ENCODE results near the gene ASTL. TPM values are rescaled to one million over a fixed set of nuclear protein-coding genes. Genes with fewer than 3 reads are reported as not detected.

The ASTL gene
- total RNA-seq, 2 donors from 2014 or later: not detected

DNA sequence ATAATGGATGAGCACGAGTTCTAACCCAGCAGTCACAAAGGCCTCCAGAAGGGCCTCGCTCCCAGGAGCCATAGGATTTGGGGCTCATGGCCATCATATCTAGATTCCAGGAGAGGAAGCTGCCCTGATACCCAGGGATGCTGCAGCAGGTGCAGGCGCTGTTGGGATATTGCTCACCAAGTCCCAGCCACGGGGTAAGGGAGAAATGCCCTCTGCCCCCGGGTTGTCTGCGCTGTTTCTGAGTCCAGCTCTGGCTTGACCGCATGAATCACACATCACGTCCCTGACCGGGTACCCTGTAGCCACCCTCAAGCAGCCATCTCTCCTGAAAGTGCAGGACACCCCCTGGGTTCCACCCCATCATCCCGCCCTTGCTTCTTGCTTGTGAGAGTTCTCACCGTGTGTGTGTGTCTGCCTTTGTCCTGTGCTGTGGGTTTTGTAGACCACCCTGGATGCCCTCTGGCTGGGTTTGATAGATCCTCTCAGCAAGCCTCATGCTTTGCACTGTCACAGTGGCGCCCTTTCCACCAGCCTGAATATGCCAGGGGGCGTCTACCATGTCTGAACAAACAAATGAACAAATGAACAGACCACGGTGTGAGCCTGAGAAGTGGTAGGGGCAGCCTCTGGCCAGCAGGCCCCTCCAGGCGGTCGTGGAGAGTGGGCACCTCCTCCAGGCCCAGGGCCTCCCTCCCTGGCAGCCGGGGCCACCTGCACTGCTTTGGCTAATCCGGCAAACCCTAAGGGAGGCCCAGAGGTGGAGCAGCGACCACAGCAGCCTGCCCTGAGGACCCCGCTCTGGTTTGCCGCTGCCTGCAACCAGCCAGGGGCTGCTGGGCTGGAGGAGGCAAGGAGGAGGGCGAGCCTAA, 54.1 kb downstream of the ASTL start:
- TF ChIP-seq CTCF (IDR thresholded peaks at IDR 0.05) (no peak), POLR2A (IDR thresholded peaks at IDR 0.05) (no peak)
- DNase-seq: no peak

DNA sequence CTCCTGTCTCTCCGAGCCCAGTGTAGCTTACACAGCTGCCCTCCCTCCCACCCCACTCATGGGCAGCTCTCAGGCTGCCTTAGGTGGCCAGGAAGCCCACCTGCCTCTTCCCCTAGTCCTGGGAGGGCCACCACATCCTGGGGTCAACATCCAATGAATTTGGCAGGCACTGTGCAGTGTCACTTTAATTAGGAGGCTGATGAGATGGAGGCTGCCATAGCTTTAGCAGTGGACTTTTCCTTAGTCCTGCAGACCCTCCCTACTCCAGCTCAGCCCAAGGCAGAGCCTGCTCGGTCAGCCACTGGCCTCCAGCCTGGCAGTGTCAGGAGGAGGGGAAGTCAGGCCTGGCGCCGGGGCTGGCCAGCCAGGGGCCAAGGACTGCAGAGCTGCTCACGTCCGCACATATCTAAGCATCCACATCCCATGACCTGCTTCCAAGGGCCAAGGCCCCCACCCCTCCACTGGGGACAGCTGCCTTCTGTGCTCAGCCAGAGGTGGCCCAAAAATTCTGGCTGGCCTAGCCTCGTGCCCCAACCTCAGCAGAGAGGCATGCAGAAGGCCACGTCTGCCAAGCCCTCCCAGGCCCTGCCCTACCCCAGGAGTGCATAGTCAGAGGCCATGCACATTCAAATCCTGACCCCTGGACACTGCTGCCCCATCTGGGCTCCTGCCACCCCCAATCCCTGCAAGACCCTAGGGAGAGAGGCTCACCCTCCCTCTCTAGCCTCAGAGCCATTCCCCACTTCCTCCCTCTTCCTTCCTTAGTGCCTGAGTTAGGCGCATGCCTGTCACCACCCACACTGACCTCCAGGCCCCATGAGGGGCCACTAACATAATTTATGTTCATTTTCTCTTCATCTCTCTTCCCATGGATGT, 55.0 kb downstream of the ASTL start:
- Histone ChIP-seq H3K4me3 (no peak overlapping the region), H3K27me3 (no peaks in the 10 kb centered on the region), H3K4me1 (no peaks in the 10 kb centered on the region), H3K9me3 (no peaks in the 10 kb centered on the region), H3K36me3 (replicated peaks in 1 of 2; ENCODE audit: insufficient read depth in 1 of 2, low read depth in 2 of 2) (no peaks in the 10 kb centered on the region), H3K27ac (no peak overlapping the region)
- DNase-seq (no peak), ATAC-seq (no peak)
- WGBS, 2 donors: 76 to 92% methylated on average over 1 to 9 of the region's 9 CpGs
- no peak for TF ChIP-seq CTCF (IDR thresholded peaks at IDR 0.05)
- no peak for TF ChIP-seq POLR2A (IDR thresholded peaks at IDR 0.05)
- intact Hi-C loops (cut with DNase I): no loop called here

More for the DNA sequence above, 54.1 kb downstream of the ASTL start:
- ATAC-seq: no peak
- peaks cover under 1% of the 10 kb centered on the region for H3K4me1 ChIP-seq
- H3K4me3 ChIP-seq: no peak overlapping the region
- no peak overlapping the region for H3K27ac ChIP-seq
- no peaks in the 10 kb centered on the region for H3K9me3 ChIP-seq
- no peaks in the 10 kb centered on the region for H3K36me3 ChIP-seq (replicated peaks in 1 of 2; ENCODE audit: insufficient read depth in 1 of 2, low read depth in 2 of 2)
- intact Hi-C loops (cut with DNase I): no loop called here
- H3K27me3 ChIP-seq: no peaks in the 10 kb centered on the region
- 82 to 86% methylated on average over 11 to 22 of the region's 22 CpGs for WGBS, 2 donors

- Histone ChIP-seq H3K4me3 (no peak overlapping the region), H3K4me1 (no peaks in the 10 kb centered on the region), H3K27ac (no peak overlapping the region), H3K36me3 (replicated peaks in 1 of 2; ENCODE audit: insufficient read depth in 1 of 2, low read depth in 2 of 2) (no peaks in the 10 kb centered on the region), H3K27me3 (no peaks in the 10 kb centered on the region), H3K9me3 (peaks cover 0 to under 1% (median 0%) of the 10 kb centered on the region in 3 donors)
- DNase-seq (no peak), ATAC-seq (no peak)
- WGBS, 2 donors: 81 to 91% methylated on average over 6 to 14 of the region's 14 CpGs
- TF ChIP-seq POLR2A (IDR thresholded peaks at IDR 0.05) (no peak), CTCF (IDR thresholded peaks at IDR 0.05) (no peak)
- intact Hi-C loops (cut with DNase I): no loop called here
Observed at GRCh38 chr2:96082211-96083063, 55.9 kb downstream of the ASTL start.

DNA sequence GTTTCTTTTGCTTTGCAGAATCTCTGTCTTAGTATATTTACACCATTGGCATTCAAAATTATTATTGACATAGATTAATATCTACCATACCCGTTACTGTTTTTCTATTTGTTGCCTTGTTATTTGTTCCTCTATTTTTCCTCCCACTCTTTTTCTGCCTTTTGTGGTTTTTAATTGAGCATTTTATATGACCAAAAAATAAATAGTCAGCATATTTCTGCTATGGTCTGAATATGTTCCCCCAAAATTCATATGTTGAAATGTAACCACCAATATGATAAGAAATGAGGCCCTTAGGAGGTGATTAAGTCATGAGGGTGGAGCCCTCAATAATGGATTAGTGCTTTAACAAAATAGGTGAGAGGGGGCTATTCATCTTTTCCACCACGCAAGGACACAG, 57.3 kb downstream of the ASTL start:
- Histone ChIP-seq H3K36me3 (replicated peaks in 1 of 2; ENCODE audit: insufficient read depth in 1 of 2, low read depth in 2 of 2) (no peaks in the 10 kb centered on the region), H3K27me3 (no peaks in the 10 kb centered on the region), H3K27ac (no peak overlapping the region), H3K9me3 (peaks cover 0 to 8% (median 0%) of the 10 kb centered on the region in 3 donors), H3K4me1 (no peaks in the 10 kb centered on the region), H3K4me3 (no peak overlapping the region)
- DNase-seq (no peak), ATAC-seq (no peak)
- intact Hi-C loops (cut with DNase I): no loop called here
- TF ChIP-seq CTCF (IDR thresholded peaks at IDR 0.05): no peak
- no peak for TF ChIP-seq POLR2A (IDR thresholded peaks at IDR 0.05)
- 81 to 86% methylated on average over 2 of the region's 2 CpGs for WGBS, 2 donors

Measured in body of pancreas (tissue), 4 donors.